Right atrium auricular region (tissue), 2 donors: Measurements from ENCODE around the gene UGT1A5. TPM values are rescaled to one million over a fixed set of nuclear protein-coding genes. Genes with fewer than 3 reads are reported as not detected.

ENCODE experiments used
- DNase-seq: peaks from one replicate; pipeline ENCODE4 v3.0.0-alpha.2; 2019; ENCODE audit warnings: low spot score
- H3K27ac ChIP-seq, 2 donors: fragments of 200-600 bp; sonication (generic); 1 replicate in 1 of 2; 2 replicates in 1 of 2; pipeline ENCODE4 v1.5.1; 2016 to 2019
- H3K27me3 ChIP-seq, 2 donors: fragments of 200-600 bp; sonication (generic); one replicate each; pipeline versions ENCODE4 v1.5.1 to v1.6.0; 2017 to 2019
- H3K36me3 ChIP-seq: fragments of 200-600 bp; sonication (generic); one replicate; pipeline ENCODE4 v1.5.1; 2016
- H3K4me1 ChIP-seq, 2 donors: fragments of 200-600 bp; sonication (generic); one replicate each; pipeline versions ENCODE4 v1.5.1 to v1.6.0; 2017 to 2019
- H3K4me3 ChIP-seq, 2 donors: fragments of 200-600 bp; sonication (generic); 1 replicate in 1 of 2; 2 replicates in 1 of 2; pipeline ENCODE4 v1.5.1; 2017 to 2019; ENCODE audit warnings: mild to moderate bottlenecking in 1 of 2, moderate library complexity in 1 of 2
- H3K9me3 ChIP-seq, 2 donors: fragments of 200-600 bp; sonication (generic); one replicate each; pipeline ENCODE4 v1.5.1; 2019
- CTCF ChIP-seq, 2 donors: fragments of 200-600 bp; sonication (generic); IDR thresholded peaks; one replicate each; pipeline ENCODE4 v1.5.1; 2019; ENCODE audit warnings: antibody characterized with exemption in 2 of 2
- total RNA-seq, 2 donors: library from RNA; depleted of rRNA; stranded (reverse); fragments of >200 nt; gene quantifications; one replicate each; pipeline ENCODE4 v1.1.0, GENCODE V29; 2016

Gene UGT1A5
- total RNA-seq, 2 donors from 2014 or later: not detected

GRCh38 chr2:233780771-233781170 lies 68.1 kb downstream of the UGT1A5 start:
- no peak for DNase-seq
- H3K36me3 ChIP-seq: no peaks in the 10 kb centered on the region
- no peaks in the 10 kb centered on the region for H3K27me3 ChIP-seq
- no peak for TF ChIP-seq CTCF (IDR thresholded peaks at IDR 0.05)
- H3K4me1 ChIP-seq: no peaks in the 10 kb centered on the region
- H3K9me3 ChIP-seq: peaks cover 0 to 5% of the 10 kb centered on the region in 2 donors
- H3K27ac ChIP-seq: no peak overlapping the region
- no peak overlapping the region for H3K4me3 ChIP-seq

DNA sequence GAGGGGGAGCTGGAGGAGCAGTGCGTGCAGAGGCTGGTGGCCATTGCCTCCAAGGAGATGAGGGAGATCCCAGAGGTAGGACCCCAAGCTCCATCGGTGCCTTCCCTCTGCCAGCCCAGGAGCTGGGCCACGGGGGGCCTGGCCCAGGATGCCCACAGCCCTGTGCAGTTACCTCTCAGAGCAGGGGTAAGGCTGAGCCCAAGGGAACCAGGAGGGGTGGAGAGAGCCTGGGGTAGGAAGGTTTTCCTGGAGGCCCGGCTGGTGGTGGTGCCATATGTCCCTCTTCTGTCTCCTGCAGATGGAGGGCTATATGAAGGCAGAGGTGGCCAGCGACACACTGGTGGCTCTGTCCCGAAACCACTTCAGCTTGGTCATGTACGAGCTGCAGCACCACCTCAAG lies 76.8 kb downstream of the UGT1A5 start:
- peak; percentile 53 for DNase-seq
- no peaks in the 10 kb centered on the region for H3K36me3 ChIP-seq
- no peaks in the 10 kb centered on the region for H3K27me3 ChIP-seq
- no peaks in the 10 kb centered on the region for H3K4me1 ChIP-seq
- no peaks in the 10 kb centered on the region for H3K9me3 ChIP-seq
- H3K4me3 ChIP-seq: no peak overlapping the region
- H3K27ac ChIP-seq: no peak overlapping the region
- TF ChIP-seq CTCF (IDR thresholded peaks at IDR 0.05): no peak

GRCh38 chr2:233791151-233791882 lies 78.6 kb downstream of the UGT1A5 start:
- TF ChIP-seq CTCF (IDR thresholded peaks at IDR 0.05): no peak
- Histone ChIP-seq H3K9me3 (no peaks in the 10 kb centered on the region), H3K4me3 (no peak overlapping the region), H3K4me1 (no peaks in the 10 kb centered on the region), H3K27ac (no peak overlapping the region), H3K36me3 (no peaks in the 10 kb centered on the region), H3K27me3 (no peaks in the 10 kb centered on the region)
- DNase-seq: no peak

GRCh38 chr2:233791883-233792329 lies 79.2 kb downstream of the UGT1A5 start:
- no peak for TF ChIP-seq CTCF (IDR thresholded peaks at IDR 0.05)
- no peaks in the 10 kb centered on the region for H3K4me1 ChIP-seq

GRCh38 chr2:233792720-233793119 lies 80.0 kb downstream of the UGT1A5 start:
- Histone ChIP-seq H3K36me3 (no peaks in the 10 kb centered on the region), H3K9me3 (no peaks in the 10 kb centered on the region), H3K27ac (no peak overlapping the region), H3K27me3 (no peaks in the 10 kb centered on the region), H3K4me1 (no peaks in the 10 kb centered on the region), H3K4me3 (no peak overlapping the region)
- no peak for DNase-seq
- no peak for TF ChIP-seq CTCF (IDR thresholded peaks at IDR 0.05)

More at GRCh38 chr2:233791883-233792329, 79.2 kb downstream of the UGT1A5 start:
- no peak overlapping the region for H3K4me3 ChIP-seq
- no peak for DNase-seq
- no peaks in the 10 kb centered on the region for H3K36me3 ChIP-seq
- no peaks in the 10 kb centered on the region for H3K27me3 ChIP-seq
- no peaks in the 10 kb centered on the region for H3K9me3 ChIP-seq
- no peak overlapping the region for H3K27ac ChIP-seq
